Muscle layer of colon (tissue), 2 donors: ENCODE data around the gene ATP13A1.

Source experiments
- H3K27ac ChIP-seq: one replicate; pipeline ENCODE4 v1.7.0; 2013; ENCODE audit warnings: low read depth, mild to moderate bottlenecking, low read length, moderate library complexity
- H3K27me3 ChIP-seq, 2 donors: one replicate each; pipeline ENCODE4 v1.7.0; 2013; ENCODE audit warnings: low read length in 2 of 2, mild to moderate bottlenecking in 2 of 2; ENCODE audit not compliant: insufficient read depth in 2 of 2, control insufficient read depth in 1 of 2
- H3K36me3 ChIP-seq: one replicate; pipeline ENCODE4 v1.7.0; 2013; ENCODE audit warnings: mild to moderate bottlenecking, low read length; ENCODE audit not compliant: insufficient read depth
- H3K4me1 ChIP-seq: one replicate; pipeline ENCODE4 v1.7.0; 2013; ENCODE audit warnings: mild to moderate bottlenecking, low read length; ENCODE audit not compliant: insufficient read depth
- H3K4me3 ChIP-seq, 2 donors: one replicate each; pipeline ENCODE4 v1.7.0; 2013; ENCODE audit warnings: low read length in 2 of 2, low read depth in 1 of 2, mild to moderate bottlenecking in 1 of 2, moderate library complexity in 1 of 2
- H3K9ac ChIP-seq: one replicate; pipeline ENCODE4 v1.7.0; 2013; ENCODE audit warnings: low read length
- H3K9me3 ChIP-seq: one replicate; pipeline ENCODE4 v1.7.0; 2013; ENCODE audit warnings: mild to moderate bottlenecking, low read length
- donor health status: abdominal sarcoma.
- donor health status: Adenocarcinoma of cecum.

The ATP13A1 gene

DNA sequence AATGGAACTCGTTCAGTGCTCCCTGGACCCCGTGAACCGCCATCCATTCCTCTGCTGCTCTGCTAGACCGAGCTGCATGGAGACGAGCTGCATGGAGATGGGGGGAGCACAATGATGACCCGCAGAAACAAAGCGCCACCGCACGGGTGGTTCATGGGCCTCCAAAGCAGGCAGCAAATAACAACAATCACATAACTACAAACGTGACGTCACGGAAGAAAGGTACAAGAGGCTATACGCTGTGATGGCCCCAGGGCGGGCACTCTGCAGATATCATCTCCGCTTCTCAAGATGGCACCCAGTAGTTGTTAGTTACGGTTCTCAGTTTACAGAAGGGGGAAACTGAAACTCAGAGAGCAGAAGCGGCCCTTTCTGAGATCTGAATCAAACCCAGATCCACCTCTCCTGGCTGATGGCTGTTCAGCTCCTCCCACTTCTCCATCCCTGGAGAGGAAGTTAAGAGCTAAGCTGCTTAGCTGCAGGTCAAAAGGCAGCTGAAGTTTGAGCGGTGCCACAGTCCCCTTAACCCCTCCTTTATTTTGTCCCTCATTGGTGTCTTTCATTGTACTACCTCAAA, 1.7 kb downstream of the ATP13A1 start:
- Histone ChIP-seq H3K27ac (no peak overlapping the region), H3K9me3 (no peaks in the 10 kb centered on the region), H3K27me3 (no peaks in the 10 kb centered on the region), H3K36me3 (peaks cover 18% of the 10 kb centered on the region), H3K4me1 (peaks cover 15% of the 10 kb centered on the region), H3K9ac (no peak overlapping the region), H3K4me3 (peak overlapping the region in 1 of 2 donors; percentile 99)

DNA sequence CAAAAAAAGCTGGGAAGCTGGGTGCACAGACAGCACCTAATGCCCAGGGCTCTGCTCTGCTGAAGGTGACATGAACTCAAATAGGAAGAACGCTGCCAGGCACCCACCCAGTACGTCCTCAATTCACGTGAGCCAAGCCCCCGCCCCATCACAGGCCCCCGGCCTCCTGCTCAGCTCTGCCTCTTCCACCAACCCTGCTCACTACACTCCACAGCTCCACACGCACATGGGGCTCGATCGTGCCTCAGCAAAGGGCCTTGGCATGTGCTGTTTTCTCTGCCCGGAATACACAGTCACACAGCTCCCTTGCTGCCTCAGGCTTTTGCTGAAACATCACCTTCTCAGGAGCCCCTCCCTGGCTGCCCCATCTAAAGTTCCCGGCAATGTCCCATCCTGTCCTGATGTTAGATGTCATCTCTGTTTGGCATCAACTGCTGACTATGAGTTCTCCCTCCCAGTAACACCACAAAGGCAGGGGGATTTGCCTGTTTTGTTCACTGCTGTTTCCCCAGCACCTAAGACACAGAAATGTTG, 2.3 kb downstream of the ATP13A1 start:
- Histone ChIP-seq H3K4me1 (peaks cover 15% of the 10 kb centered on the region), H3K36me3 (peaks cover 24% of the 10 kb centered on the region), H3K9me3 (no peaks in the 10 kb centered on the region), H3K27me3 (no peaks in the 10 kb centered on the region), H3K4me3 (no peak overlapping the region), H3K9ac (no peak overlapping the region), H3K27ac (no peak overlapping the region)

DNA sequence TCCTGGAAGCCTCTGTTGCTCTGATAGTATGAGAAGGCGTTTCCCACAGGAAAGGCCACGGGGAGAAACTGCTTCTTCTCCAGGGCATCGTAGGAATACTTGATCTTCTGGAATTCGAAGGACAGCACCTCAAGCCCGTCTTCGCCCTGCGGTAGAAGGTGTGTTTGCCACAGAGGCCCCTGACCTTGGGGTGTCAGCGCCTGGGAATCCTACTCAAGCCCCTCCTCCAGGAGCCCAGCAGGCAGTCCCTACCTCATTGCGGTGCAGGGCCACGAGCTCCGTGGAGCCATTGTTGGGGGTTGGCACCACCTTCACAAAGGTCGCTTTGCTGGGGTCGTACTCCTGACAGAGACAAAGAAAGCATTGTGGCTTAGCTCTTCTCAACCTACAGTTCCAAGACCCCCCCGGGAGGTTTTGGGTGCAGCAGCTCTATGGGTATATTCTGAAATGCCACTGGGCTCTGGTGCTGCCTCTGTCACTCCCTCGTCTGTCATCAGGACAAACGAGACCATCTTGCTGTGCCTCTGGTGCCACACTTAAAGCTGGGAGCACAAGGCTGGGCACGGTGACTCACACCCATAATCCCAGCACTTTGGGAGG, 3.7 kb downstream of the ATP13A1 start:
- Histone ChIP-seq H3K27ac (no peak overlapping the region), H3K9me3 (no peaks in the 10 kb centered on the region), H3K9ac (no peak overlapping the region), H3K36me3 (peaks cover 38% of the 10 kb centered on the region), H3K4me1 (peaks cover 15% of the 10 kb centered on the region), H3K4me3 (no peak overlapping the region), H3K27me3 (no peaks in the 10 kb centered on the region)

DNA sequence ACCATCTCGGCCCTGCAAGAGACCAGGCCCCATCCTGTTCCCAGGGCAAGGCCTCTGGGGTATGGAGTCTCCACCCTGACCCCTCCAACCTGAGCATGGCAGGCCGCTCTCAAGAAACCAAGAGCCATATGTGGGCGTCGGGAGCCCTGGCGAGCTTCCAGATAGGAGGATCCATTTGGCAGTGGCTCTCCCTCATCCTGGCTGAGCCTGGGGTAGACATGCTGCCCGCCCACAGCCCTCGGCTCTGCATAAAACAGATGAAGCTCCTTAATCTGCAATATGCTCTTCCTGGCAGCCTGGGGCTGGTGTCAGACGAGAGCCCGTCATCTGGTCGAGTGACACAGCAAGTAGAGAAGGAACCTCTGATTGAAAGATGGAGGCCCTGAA, 6.1 kb downstream of the ATP13A1 start:
- H3K36me3 ChIP-seq: peaks cover 62% of the 10 kb centered on the region

DNA sequence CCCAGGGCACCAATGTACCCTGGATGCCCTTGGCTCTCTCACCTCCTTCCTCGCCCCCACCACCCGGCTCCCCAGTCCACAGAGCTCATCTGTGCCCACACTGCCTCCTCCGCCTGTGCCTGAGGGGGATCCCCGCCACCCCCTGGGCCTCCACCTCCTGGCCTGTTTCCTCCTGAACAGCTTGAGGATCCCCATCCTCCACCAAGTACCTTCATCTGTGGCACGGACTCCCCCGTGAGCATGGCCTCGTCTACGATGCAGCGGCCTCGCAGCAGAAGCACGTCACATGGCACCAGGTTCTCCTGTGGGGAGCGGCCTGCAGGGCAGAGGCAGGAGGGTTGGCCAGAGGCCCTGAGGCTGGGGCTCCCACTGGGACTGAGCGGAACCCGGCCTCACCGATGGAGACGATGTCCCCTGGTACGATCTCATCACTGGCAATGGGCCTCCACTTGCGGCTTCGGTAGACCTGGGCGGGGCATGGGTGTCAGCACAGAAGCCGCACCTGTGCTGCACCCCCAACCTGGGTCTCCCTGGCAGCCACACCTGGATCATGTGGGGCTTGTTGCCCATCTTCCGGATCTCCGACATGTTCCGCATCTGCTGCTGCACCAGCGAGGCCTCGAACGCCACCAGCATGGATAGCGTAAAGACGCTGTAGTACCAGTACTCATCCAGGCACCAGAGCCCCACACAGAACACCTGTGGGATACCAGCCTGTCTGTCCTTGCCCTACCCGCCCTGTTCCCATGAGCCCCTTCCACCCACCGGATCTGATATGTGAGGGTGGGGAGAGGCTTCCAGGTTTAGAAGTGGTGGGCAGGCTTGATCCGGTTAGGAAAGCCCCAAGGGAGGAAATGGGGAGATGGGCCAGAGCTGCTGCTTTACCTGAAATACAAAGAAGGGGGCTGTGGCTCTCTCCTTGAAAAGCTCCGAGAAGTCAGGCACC, 6.8 kb downstream of the ATP13A1 start:
- Histone ChIP-seq H3K9ac (no peak overlapping the region), H3K4me3 (no peak overlapping the region), H3K36me3 (peaks cover 68% of the 10 kb centered on the region), H3K4me1 (peaks cover 2% of the 10 kb centered on the region), H3K9me3 (no peaks in the 10 kb centered on the region), H3K27ac (no peak overlapping the region), H3K27me3 (no peaks in the 10 kb centered on the region)

More for the DNA sequence above, 6.1 kb downstream of the ATP13A1 start:
- Histone ChIP-seq H3K4me1 (peaks cover 8% of the 10 kb centered on the region), H3K27me3 (no peaks in the 10 kb centered on the region), H3K9ac (no peak overlapping the region), H3K4me3 (no peak overlapping the region), H3K9me3 (no peaks in the 10 kb centered on the region), H3K27ac (no peak overlapping the region)

DNA sequence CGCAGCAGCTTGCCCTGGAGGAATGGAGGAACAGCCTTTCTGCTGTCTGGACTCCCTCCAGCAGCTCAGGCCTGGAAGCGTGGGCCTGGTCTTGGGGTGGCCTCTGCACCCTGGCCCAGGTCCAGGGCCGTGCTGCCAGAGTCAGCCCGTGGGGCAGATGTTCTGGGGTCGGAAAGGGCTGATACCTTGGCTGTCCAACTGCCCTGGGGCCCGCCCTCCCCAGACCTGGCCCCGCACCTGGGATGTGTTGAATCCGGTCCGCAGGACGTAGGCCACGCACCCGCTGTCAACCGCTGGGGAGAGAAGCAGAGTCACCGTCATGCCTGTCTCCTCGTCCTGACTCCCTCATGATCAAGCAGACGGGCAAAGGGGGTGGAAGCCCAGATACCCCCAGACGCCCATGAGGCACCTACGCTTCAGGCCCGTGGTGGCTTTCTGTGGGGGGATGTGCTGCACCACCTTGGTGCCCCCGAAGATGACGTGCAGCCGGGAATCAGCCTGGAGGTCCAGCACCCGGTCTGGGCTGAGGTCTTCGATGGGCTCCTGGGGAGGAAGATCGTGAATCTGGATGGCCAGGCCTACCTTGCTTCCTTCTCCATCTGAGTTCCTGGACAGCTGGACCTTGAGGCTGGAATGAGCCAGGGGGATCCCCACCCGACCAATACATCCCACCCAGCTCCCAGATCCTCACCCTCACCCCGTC, 7.7 kb downstream of the ATP13A1 start:
- Histone ChIP-seq H3K4me3 (no peak overlapping the region), H3K27ac (no peak overlapping the region), H3K36me3 (peaks cover 78% of the 10 kb centered on the region), H3K9ac (no peak overlapping the region), H3K4me1 (no peaks in the 10 kb centered on the region), H3K27me3 (no peaks in the 10 kb centered on the region), H3K9me3 (no peaks in the 10 kb centered on the region)

DNA sequence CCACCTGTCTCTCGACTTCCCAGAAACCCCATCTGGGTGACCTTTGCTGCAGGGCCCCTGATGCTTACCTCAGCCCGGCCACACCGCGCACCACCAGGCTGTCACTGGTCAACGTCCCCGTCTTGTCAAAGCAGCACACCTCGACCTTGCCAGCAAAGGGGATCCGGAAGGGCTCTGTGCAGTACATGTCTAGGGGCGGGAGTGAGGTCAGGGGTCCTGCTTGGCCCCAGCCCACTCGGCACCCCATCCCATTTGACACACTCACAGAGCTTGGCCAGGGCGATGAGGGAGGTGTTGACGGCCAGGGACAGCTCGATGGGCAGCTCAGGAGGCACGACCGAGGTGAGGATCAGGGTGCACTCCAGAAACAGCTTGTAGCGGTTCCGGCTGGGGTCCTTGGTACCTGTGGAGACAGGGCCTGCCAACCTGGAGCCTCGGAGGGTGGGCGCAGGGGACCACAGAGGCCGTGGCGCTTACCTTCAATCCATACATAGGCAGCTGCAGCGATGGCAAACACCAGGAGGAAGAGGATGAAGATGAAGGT, 8.4 kb downstream of the ATP13A1 start:
- no peak overlapping the region for H3K4me3 ChIP-seq
- no peaks in the 10 kb centered on the region for H3K27me3 ChIP-seq
- peaks cover 84% of the 10 kb centered on the region for H3K36me3 ChIP-seq
- no peaks in the 10 kb centered on the region for H3K4me1 ChIP-seq
- no peak overlapping the region for H3K27ac ChIP-seq
- no peak overlapping the region for H3K9ac ChIP-seq
- no peaks in the 10 kb centered on the region for H3K9me3 ChIP-seq

DNA sequence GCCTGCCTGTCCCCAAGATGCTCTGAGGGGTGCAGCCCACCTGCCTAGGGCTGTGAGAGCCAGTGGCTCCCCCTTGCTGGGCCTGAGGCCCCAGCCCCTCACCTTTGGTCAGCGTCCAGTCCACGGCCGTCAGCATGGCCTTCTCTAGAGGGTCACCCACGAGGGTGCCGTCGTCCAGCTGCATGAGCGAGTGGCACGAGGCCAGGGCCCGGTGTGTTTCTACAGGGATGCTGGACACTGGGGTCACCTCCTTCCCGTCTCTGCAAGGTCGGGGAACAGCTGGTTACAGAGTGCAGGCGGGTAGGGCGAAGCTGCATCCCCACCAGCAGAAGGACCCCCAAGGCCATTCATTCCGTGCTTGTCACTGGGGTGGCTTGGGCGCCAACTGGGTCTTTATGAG, 9.0 kb downstream of the ATP13A1 start:
- no peak overlapping the region for H3K27ac ChIP-seq
- H3K9me3 ChIP-seq: no peaks in the 10 kb centered on the region
- H3K36me3 ChIP-seq: peaks cover 84% of the 10 kb centered on the region
- H3K4me3 ChIP-seq: no peak overlapping the region
- no peak overlapping the region for H3K9ac ChIP-seq
- H3K27me3 ChIP-seq: no peaks in the 10 kb centered on the region
- H3K4me1 ChIP-seq: no peaks in the 10 kb centered on the region

DNA sequence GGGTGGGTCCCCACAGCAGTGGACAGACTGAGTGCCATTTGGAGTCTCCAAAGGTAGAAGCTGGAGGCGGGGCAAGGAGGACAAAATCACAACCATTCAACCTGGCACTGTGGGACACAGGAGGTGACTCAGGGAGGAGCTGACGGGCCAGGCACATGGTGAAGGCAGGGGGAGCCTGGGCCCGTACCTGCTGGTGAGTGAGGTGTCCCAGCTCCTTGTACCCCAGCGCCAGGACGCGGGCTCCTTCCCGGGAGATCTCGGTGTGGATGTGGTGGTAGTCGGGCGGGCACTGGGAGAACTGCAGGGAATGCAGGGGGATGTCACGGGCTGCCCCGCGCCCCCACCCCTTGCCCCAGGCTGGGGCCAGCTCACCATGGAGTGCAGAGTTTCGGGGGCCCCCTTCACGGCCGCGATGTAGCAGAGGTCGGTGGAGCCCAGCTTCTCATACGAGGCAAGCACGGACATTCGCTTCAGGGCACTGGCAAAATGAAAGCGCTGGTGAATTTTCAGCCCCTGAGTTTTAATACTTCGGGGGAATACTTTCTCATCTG, 9.8 kb downstream of the ATP13A1 start:
- no peaks in the 10 kb centered on the region for H3K27me3 ChIP-seq
- H3K4me3 ChIP-seq: no peak overlapping the region
- peaks cover 84% of the 10 kb centered on the region for H3K36me3 ChIP-seq
- no peak overlapping the region for H3K9ac ChIP-seq
- H3K27ac ChIP-seq: no peak overlapping the region
- H3K4me1 ChIP-seq: no peaks in the 10 kb centered on the region
- no peaks in the 10 kb centered on the region for H3K9me3 ChIP-seq

DNA sequence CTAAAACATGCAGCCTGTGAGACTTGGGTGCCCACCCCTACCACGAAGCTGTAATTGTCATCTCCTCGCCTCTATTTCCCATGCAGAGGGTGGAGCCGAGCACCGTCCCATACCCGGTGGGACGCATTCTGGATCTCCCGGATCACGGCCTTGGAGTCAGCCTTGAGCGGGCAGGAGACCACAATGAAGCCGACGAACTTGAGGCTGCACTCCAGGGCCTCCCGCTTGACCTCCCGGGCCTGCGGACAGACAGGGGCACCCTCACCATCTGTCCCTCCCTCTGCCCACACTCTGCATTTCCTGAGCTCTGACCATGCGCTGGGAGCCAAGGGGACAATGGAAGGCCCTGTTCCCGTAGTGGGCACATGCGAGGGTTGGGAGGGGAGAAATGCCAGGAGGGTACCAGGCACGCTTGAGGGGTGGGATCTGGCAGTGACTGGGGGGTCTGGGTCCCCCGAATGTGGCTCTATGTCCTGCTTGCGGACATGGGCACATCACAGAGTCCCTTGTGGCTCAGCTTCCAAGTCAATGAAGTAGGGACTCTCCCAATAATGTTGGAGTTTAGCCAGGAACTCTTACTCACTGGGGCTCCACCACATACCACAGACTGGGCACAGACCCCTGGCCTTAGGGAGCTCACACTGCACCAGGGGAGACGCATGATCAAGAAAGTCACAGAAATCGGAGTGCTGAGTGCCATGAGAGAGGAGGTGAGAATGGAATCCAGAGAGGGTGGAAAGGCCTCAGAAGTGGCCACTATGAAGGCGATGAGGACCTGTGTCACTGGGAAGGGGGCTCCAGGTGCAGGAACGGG, 10.8 kb downstream of the ATP13A1 start:
- no peaks in the 10 kb centered on the region for H3K9me3 ChIP-seq
- no peak overlapping the region for H3K4me3 ChIP-seq
- no peaks in the 10 kb centered on the region for H3K27me3 ChIP-seq
- H3K36me3 ChIP-seq: peaks cover 75% of the 10 kb centered on the region
- no peak overlapping the region for H3K9ac ChIP-seq
- no peak overlapping the region for H3K27ac ChIP-seq
- H3K4me1 ChIP-seq: no peaks in the 10 kb centered on the region
